ENCODE data around the gene ELFN2.

ELFN2 gene

GRCh38 chr22:37454857-37455686 is 27.8 kb upstream of the ELFN2 start:
- DNase-seq, result no peak

- DNase-seq, result no peak
These were observed 26.4 kb upstream of the ELFN2 start for GRCh38 chr22:37453696-37454095.

- DNase-seq, result no peak
These were observed 23.9 kb upstream of the ELFN2 start for GRCh38 chr22:37451218-37451617.

- DNase-seq, result no peak
These were observed 22.2 kb upstream of the ELFN2 start for GRCh38 chr22:37449331-37450001.

- no peak for DNase-seq
These were observed 21.3 kb upstream of the ELFN2 start for GRCh38 chr22:37448516-37449127.

GRCh38 chr22:37445501-37445900 is 18.2 kb upstream of the ELFN2 start:
- no peak for DNase-seq

GRCh38 chr22:37443977-37444376 is 16.7 kb upstream of the ELFN2 start:
- no peak for DNase-seq

- no peak for DNase-seq
These were observed 15.8 kb upstream of the ELFN2 start for GRCh38 chr22:37443086-37443485.

GRCh38 chr22:37442537-37442936 is 15.3 kb upstream of the ELFN2 start:
- DNase-seq, result no peak

GRCh38 chr22:37442135-37442534 is 14.9 kb upstream of the ELFN2 start:
- no peak for DNase-seq

- DNase-seq, result no peak
These were observed 13.6 kb upstream of the ELFN2 start for GRCh38 chr22:37440875-37441274.

- no peak for DNase-seq
These were observed 12.1 kb upstream of the ELFN2 start for GRCh38 chr22:37439347-37439746.

- DNase-seq, result no peak
These were observed 8.8 kb upstream of the ELFN2 start for GRCh38 chr22:37435970-37436603.

GRCh38 chr22:37433786-37434185 is 6.5 kb upstream of the ELFN2 start:
- no peak for DNase-seq

GRCh38 chr22:37432708-37433054 is 5.4 kb upstream of the ELFN2 start:
- no peak for DNase-seq

- DNase-seq, result no peak
These were observed 4.8 kb upstream of the ELFN2 start for GRCh38 chr22:37431801-37432707.

GRCh38 chr22:37431366-37431765 is 4.1 kb upstream of the ELFN2 start:
- DNase-seq, result no peak

- DNase-seq, result no peak
These were observed 3.7 kb upstream of the ELFN2 start for GRCh38 chr22:37430941-37431340.

GRCh38 chr22:37428649-37429586 is 1.6 kb upstream of the ELFN2 start:
- no peak for DNase-seq

GRCh38 chr22:37427711-37428635 is 694 bp upstream of the ELFN2 start:
- no peak for DNase-seq
